ENCODE data around the gene EMID1. TPM values are rescaled to one million over a fixed set of nuclear protein-coding genes. Genes with fewer than 3 reads are reported as not detected.
A peak's percentile ranks its signal among the peaks of the same experiment; 100 is the strongest.
"Not testable (repeated sequence)": the region's sequence is repeated elsewhere in the genome, so short reads cannot be mapped to it uniquely, and the experiment has no call there.

The EMID1 gene
- total and polyA plus RNA-seq, 8 donors: 1.8 to 23.6 (median 10.3) TPM; not detected in 1

- Histone ChIP-seq H3K27ac (no peak overlapping the region), H3K4me3 (no peak overlapping the region), H3K36me3 (peaks cover 0 to 3% (median 0%) of the 10 kb centered on the region in 4 donors), H3K4me1 (peaks cover 0 to 5% (median 0%) of the 10 kb centered on the region in 4 donors), H3K27me3 (no peaks in the 10 kb centered on the region), H3K9me3 (peaks cover 0 to 5% (median 0%) of the 10 kb centered on the region in 4 donors)
- TF ChIP-seq CTCF (IDR thresholded peaks at IDR 0.05) (no peak), POLR2AphosphoS5 (IDR thresholded peaks at IDR 0.05) (no peak), EP300 (IDR thresholded peaks at IDR 0.05) (no peak), POLR2A (IDR thresholded peaks at IDR 0.05) (no peak)
- no peak for DNase-seq
- intact Hi-C loops (cut with DNase I; ENCODE audit: low total_unique reads): no loop called here
- 81 to 86% (median 85%) methylated on average over 11 of the region's 11 CpGs for WGBS, 5 donors
Observed at GRCh38 chr22:29243874-29244446, 38.3 kb downstream of the EMID1 start.

- Histone ChIP-seq H3K36me3 (peaks cover 0 to 3% (median 0%) of the 10 kb centered on the region in 4 donors), H3K27ac (no peak overlapping the region), H3K4me3 (no peak overlapping the region), H3K4me1 (peaks cover 0 to 5% (median 0%) of the 10 kb centered on the region in 4 donors), H3K27me3 (no peaks in the 10 kb centered on the region), H3K9me3 (peaks cover 0 to 5% (median 0%) of the 10 kb centered on the region in 4 donors)
- TF ChIP-seq POLR2AphosphoS5 (IDR thresholded peaks at IDR 0.05) (no peak), POLR2A (IDR thresholded peaks at IDR 0.05) (no peak), EP300 (IDR thresholded peaks at IDR 0.05) (no peak), CTCF (IDR thresholded peaks at IDR 0.05) (no peak)
- intact Hi-C loops (cut with DNase I; ENCODE audit: low total_unique reads): loop anchor here (5.0 kb wide), 1 partner anchor 38 kb away; the partner anchor contains the start of gene EMID1
- no peak for DNase-seq
- 68 to 77% (median 76%) methylated on average over 5 to 7 of the region's 7 CpGs for WGBS, 5 donors
Observed at GRCh38 chr22:29244785-29245625, 39.3 kb downstream of the EMID1 start.

- Histone ChIP-seq H3K4me1 (peaks cover 0 to 5% (median 0%) of the 10 kb centered on the region in 4 donors), H3K4me3 (no peak overlapping the region), H3K27me3 (no peaks in the 10 kb centered on the region), H3K9me3 (peaks cover 0 to 5% (median 0%) of the 10 kb centered on the region in 4 donors), H3K36me3 (peaks cover 0 to 3% (median 0%) of the 10 kb centered on the region in 4 donors), H3K27ac (no peak overlapping the region)
- 34 to 42% (median 37%) methylated on average over 10 to 11 of the region's 11 CpGs for WGBS, 5 donors
- intact Hi-C loops (cut with DNase I; ENCODE audit: low total_unique reads): loop anchor here (5.0 kb wide), 1 partner anchor 39 kb away; the partner anchor contains the start of gene EMID1
- DNase-seq: peak; percentile 81 to 90
- TF ChIP-seq CTCF (IDR thresholded peaks at IDR 0.05): peak in 5 of 7 experiments; percentile 90 to 98 (median 97)
- no peak for TF ChIP-seq POLR2A (IDR thresholded peaks at IDR 0.05)
- TF ChIP-seq EP300 (IDR thresholded peaks at IDR 0.05): no peak
- TF ChIP-seq POLR2AphosphoS5 (IDR thresholded peaks at IDR 0.05): no peak
Observed at GRCh38 chr22:29245626-29246385, 40.1 kb downstream of the EMID1 start.

GRCh38 chr22:29247891-29248290 is 42.2 kb downstream of the EMID1 start:
- not testable (repeated sequence) for H3K9me3 ChIP-seq, H3K4me3 ChIP-seq, DNase-seq, H3K4me1 ChIP-seq, H3K27me3 ChIP-seq, H3K27ac ChIP-seq, H3K36me3 ChIP-seq
- WGBS, 5 donors: 94 to 100% (median 95%) methylated on average over 10 of the region's 10 CpGs
- intact Hi-C loops (cut with DNase I; ENCODE audit: low total_unique reads): loop anchor here (5.0 kb wide), 1 partner anchor 41 kb away; the partner anchor contains the start of gene EMID1
